ENCODE measurements around the gene NUTM2A.
"Not testable (repeated sequence)": the region's sequence is repeated elsewhere in the genome, so short reads cannot be mapped to it uniquely, and the experiment has no call there.

DNA sequence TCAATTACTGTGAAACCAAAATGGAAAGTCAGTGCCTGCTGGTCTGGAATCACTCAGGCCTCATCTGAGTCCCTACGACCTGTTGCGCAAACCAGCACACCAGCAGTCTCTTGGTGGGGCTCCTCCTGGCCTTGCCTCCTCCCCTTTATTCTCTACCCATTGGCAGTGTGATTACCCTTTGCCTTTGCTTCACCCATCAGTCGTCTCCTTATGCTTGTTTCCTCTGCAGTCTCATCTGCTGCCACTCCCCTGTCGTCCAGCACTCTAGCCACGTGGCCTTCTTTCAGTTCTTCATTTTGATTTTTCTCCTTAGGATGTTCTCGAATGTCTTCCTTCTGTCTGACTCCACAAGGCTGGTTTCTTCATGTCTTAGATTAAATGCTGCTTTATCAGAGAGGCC lies 40.8 kb upstream of the NUTM2A start:
- TF ChIP-seq, protein P1, sequence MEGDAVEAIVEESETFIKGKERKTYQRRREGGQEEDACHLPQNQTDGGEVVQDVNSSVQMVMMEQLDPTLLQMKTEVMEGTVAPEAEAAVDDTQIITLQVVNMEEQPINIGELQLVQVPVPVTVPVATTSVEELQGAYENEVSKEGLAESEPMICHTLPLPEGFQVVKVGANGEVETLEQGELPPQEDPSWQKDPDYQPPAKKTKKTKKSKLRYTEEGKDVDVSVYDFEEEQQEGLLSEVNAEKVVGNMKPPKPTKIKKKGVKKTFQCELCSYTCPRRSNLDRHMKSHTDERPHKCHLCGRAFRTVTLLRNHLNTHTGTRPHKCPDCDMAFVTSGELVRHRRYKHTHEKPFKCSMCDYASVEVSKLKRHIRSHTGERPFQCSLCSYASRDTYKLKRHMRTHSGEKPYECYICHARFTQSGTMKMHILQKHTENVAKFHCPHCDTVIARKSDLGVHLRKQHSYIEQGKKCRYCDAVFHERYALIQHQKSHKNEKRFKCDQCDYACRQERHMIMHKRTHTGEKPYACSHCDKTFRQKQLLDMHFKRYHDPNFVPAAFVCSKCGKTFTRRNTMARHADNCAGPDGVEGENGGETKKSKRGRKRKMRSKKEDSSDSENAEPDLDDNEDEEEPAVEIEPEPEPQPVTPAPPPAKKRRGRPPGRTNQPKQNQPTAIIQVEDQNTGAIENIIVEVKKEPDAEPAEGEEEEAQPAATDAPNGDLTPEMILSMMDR (IDR thresholded peaks at IDR 0.05), result not testable (repeated sequence)
- TF ChIP-seq POLR2AphosphoS5 (IDR thresholded peaks at IDR 0.05); POLR2A (IDR thresholded peaks at IDR 0.05; ENCODE audit: low read depth); EP300 (IDR thresholded peaks at IDR 0.05): not testable (repeated sequence)
